H1 (cell line): ENCODE measurements around the gene UBL4B. TPM values are rescaled to one million over a fixed set of nuclear protein-coding genes. Genes with fewer than 3 reads are reported as not detected.

ENCODE experiments used
- BCL11A ChIP-seq, 2 experiments: IDR thresholded peaks; one replicate each; pipeline ENCODE4 v1.6.1; 2011; ENCODE audit warnings: low read depth in 2 of 2, low read length in 2 of 2, mild to moderate bottlenecking in 2 of 2
- NRF1 ChIP-seq: IDR thresholded peaks from 2 replicates; pipeline ENCODE4 v1.6.1; 2011; ENCODE audit warnings: mild to moderate bottlenecking, low read depth, low read length, improper control_type of control experiment
- SUZ12 ChIP-seq: fragments of 200-600 bp; sonication (generic); IDR thresholded peaks from 2 replicates; pipeline ENCODE4 v1.6.1; 2012; ENCODE audit warnings: mild to moderate bottlenecking, inconsistent platforms, low read length, moderate library complexity, mixed read lengths
- polyA plus RNA-seq, 7 experiments: library from polyadenylated mRNA; depleted of rRNA in 3 of 7; stranded (reverse) in 5 of 7; unstranded in 2 of 7; fragments of >200 nt in 5 of 7; fragments of 200-250 nt in 2 of 7; gene quantifications; 1 replicate in 5 of 7; 2 replicates in 1 of 7; 4 replicates in 1 of 7; pipeline versions ENCODE4 v1.2.1 to v1.2.3, GENCODE V29; 2011 to 2013; ENCODE audit warnings: missing spikeins in 2 of 7, mixed read lengths in 2 of 7
- total RNA-seq: library from RNA; stranded (reverse); fragmentation: NEBNext Ultra II Directional; extraction: Animal tissue kit (Norgen Biotek cat#: 25700); gene quantifications from 2 replicates; pipeline ENCODE4 v1.2.1, GENCODE V29; 2021
- TF ChIP-seq, protein P1 (sequence below): IDR thresholded peaks from 2 replicates; pipeline ENCODE4 v1.6.1; 2011; ENCODE audit warnings: low read length, improper control_type of control experiment

The UBL4B gene
- total and polyA plus RNA-seq, 2 of the 8 experiments (the other 6 are each of a cell fraction or from before 2014, with no cell fraction given), result 0.11 TPM; not detected in 1

- TF ChIP-seq SUZ12, result no peak
- no peak for TF ChIP-seq NRF1
- TF ChIP-seq, protein P1, sequence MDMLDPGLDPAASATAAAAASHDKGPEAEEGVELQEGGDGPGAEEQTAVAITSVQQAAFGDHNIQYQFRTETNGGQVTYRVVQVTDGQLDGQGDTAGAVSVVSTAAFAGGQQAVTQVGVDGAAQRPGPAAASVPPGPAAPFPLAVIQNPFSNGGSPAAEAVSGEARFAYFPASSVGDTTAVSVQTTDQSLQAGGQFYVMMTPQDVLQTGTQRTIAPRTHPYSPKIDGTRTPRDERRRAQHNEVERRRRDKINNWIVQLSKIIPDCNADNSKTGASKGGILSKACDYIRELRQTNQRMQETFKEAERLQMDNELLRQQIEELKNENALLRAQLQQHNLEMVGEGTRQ, result no peak
- TF ChIP-seq BCL11A (IDR thresholded peaks at IDR 0.05; ENCODE audit: low read depth in 2 of 2, low read length in 2 of 2), result no peak
Measured at GRCh38 chr1:110091791-110092190, 20.5 kb upstream of the UBL4B start (continued).
